Measurements from ENCODE around the gene RAVER2.
"Not testable (repeated sequence)": the region's sequence is repeated elsewhere in the genome, so short reads cannot be mapped to it uniquely, and the experiment has no call there.

The RAVER2 gene

DNA sequence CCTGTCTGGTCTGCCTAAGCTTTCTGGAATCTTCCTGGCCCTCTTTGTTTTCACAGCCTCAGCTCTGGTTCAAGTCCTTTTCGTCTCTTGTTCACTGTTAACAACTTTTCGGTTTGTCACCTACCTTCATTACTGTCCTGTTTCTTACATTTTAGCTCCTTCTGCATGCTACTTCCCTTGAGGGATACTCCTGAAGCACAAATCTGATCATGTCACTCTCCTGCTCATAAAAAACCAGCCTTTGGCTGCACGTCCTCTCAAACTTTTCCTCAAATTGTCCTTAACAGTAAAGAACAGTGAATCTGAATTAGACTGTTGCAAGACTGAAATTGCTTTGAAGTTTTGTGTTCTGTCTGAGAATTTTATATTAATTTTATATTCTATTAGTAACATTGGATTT is 3.3 kb downstream of the RAVER2 start:
- DNase-seq: no peak

- no peak for DNase-seq
Observed at GRCh38 chr1:64748706-64749105, 3.8 kb downstream of the RAVER2 start.

GRCh38 chr1:64750092-64750491 is 5.2 kb downstream of the RAVER2 start:
- no peak for DNase-seq

- DNase-seq: no peak
Observed at GRCh38 chr1:64750875-64751274, 6.0 kb downstream of the RAVER2 start.

GRCh38 chr1:64754173-64754572 is 9.3 kb downstream of the RAVER2 start:
- no peak for DNase-seq

DNA sequence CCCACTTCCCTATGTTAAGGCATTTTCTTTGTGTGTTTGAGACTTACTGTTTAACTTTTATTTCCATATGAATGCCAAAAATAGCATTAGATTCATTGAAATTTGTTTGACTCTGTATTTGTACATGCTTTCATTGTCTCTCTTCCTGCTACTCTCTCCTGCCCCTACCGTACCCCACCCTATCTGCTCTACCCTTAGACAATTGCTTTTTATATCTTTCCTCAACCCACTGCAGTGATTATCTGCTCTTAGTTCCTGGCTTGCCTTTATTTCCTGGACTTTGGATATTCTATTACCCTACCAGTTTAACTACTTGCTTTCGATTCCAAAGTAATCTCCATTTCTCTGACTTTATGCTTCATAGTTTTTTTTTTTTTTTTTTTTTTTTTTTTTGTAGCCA is 10.5 kb downstream of the RAVER2 start:
- no peak for DNase-seq

DNA sequence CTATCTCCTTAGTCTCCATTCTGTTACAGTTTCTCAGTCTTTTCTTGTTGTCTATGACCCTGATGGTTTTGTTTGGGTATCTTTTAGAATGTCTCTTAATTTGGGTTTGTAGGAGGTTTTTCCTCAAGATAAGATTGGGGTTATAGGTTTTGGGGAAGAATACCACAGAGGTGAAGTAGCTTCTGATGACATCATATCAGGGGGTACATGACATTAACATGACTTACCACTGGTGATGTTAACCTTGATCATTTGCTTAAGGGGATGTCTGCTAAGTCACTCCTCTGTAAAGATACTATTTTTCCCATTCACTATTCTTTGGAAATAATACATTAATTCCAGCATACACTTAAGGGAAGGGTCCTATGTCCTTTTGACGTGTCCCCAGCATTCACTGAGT is 11.9 kb downstream of the RAVER2 start:
- DNase-seq: no peak

- no peak for DNase-seq
Observed at GRCh38 chr1:64757213-64757612, 12.3 kb downstream of the RAVER2 start.

DNA sequence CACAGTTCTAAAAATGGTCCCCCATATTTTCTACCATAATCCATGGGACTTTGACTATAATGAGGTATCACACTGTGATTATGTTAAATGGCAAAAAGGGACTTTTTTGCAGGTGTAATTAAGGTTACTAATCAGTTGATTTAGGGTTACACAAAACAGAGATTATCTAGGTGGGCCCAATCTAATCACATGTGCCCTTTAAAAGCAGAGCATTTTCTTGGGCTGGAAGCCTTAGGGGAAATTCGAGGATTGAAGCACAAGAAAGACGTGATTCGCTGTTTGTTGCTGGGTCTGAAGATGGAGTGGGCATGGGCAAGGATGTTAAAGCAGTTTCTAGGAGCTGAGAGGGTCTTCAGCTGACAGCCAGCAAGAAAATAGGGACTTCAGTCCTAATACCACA is 13.4 kb downstream of the RAVER2 start:
- DNase-seq: no peak

- no peak for DNase-seq
Observed at GRCh38 chr1:64759968-64760367, 15.1 kb downstream of the RAVER2 start.

DNA sequence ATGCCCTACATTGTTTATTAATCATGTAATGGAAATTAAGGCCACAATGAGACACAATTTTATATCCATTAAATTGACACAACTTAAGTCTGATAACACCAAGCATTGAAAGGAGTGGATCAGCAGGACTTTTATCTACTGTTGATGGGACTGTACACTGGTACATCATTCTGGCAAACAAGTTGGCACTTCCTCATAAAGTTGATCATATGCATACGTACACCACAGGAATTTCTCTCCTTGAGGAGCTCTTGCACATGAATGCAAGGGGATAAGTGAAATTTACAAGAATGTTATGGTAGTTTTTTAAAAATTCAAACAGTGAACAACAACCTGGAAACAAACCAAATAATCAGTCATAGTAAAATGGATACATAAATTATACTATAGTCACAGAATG is 20.1 kb downstream of the RAVER2 start:
- DNase-seq: no peak

- no peak for DNase-seq
Observed at GRCh38 chr1:64765826-64766225, 21.0 kb downstream of the RAVER2 start.

DNA sequence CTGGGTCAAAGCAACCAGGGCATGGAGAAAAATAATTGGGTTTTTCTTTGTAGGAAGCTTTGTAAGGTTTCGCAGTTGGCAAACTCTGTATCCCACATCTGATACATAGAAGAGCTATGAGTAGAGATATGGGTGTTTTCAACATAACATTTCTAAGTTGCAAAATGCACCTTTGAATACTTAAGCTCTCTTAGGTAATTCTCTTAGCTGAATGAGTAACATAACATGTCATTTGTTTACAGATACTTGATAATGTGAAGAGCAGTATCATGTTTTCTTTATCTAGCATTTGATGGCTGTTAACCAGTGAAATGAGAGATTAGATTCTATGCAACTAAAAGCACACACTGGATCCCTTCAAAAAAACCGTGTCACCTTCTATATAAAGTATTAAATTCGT is 21.6 kb downstream of the RAVER2 start:
- no peak for DNase-seq

GRCh38 chr1:64769482-64769881 is 24.6 kb downstream of the RAVER2 start:
- no peak for DNase-seq

GRCh38 chr1:64769971-64770370 is 25.1 kb downstream of the RAVER2 start:
- no peak for DNase-seq

DNA sequence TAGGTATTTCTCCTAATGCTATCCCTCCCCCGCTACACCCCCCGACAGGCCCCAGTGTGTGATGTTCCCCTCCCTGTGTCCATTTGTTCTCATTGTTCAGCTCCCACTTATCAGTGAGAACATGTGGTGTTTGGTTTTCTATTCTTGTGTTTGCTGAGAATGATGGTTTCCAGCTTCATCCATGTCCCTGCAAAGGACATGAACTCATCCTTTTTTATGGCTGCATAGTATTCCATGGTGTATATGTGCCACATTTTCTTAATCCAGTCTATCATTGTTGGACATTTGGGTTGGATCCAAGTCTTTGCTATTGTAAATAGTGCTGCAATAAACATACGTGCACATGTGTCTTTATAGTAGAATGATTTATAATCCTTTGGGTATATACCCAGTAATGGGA is 28.4 kb downstream of the RAVER2 start:
- not testable (repeated sequence) for DNase-seq

DNA sequence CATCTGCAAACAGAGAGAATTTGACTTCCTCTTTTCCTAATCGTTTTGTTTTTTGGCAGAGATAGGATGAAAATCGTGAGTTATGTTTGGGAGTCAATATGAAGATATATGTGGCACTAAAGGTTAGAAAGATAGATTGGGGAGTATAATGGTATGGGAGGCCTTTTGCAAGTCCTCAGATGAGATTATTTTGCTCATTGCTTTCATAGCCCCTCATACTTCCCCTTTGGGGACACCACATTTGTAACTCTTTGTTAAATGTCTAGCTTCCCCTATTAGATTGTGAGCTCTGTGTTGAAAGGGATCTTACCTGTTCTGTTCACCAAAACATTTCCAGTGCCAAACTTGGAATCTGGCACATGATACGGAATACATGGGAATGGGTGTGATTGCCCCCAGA is 30.2 kb downstream of the RAVER2 start:
- no peak for DNase-seq

- not testable (repeated sequence) for DNase-seq
Observed at GRCh38 chr1:64782044-64782443, 37.2 kb downstream of the RAVER2 start.

DNA sequence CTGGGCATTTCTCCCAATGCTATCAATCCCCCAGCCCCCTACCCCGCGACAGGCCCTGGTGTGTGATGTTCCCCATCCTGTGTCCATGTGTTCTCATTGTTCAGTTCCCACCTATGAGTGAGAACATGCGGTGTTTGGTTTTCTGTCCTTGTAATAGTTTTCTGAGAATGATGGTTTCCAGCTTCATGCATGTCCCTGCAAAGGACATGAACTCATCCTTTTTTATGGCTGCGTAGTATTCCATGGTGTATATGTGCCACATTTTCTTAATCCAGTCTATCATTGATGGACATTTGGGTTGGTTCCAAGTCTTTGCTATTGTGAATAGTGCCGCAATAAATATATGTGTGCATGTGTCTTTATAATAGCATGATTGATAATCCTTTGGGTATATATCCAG is 38.0 kb downstream of the RAVER2 start:
- DNase-seq: not testable (repeated sequence)

GRCh38 chr1:64790832-64791487 is 46.1 kb downstream of the RAVER2 start:
- DNase-seq: no peak

DNA sequence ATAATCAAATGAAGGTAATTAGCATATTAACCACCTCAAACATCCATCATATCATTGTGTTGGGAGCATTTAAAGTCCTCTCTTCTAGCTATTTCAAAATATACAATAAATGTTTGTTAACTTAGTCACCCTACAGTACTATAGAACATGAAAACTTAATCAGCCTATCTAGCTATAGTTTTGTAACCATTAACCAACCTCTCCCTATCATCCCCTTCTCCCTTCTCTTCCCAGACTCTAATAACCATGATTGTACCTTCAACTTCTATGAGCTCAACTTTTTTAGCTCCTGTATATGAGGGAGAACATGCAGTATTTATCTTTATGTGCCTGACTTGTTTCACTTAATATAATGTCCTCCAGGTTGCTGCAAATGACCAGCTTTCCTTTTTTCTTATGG is 54.0 kb downstream of the RAVER2 start:
- DNase-seq: no peak

DNA sequence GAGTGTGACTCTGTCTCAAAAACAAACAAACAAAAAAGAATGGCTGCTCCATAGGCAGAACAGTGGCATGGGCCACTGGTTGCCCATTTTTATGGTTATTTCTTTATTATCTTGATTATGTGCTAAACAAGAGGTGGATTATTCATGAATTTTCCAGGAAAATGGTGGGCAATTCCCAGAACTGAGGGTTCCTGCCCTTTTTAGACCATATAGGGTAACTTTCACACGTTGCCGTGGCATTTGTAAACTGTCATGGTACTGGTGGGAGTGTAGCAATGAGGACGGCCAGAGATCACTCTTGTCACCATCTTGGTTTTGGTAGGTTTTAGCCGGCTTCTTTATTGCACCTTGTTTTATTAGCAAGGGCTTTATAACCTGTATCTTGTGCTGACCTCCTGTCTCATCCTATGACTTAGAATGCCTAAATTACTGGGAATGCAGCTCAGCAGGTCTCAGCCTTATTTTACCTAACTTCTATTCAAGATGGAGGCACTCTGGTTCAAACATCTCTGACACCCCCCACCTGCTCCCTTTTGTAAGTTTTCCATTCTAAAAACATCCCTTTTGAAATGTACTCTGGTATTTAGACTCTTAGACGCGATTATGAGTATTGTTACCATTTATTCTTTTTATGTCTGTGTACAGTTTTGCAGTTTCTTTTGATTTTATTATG is 57.1 kb downstream of the RAVER2 start:
- no peak for DNase-seq

DNA sequence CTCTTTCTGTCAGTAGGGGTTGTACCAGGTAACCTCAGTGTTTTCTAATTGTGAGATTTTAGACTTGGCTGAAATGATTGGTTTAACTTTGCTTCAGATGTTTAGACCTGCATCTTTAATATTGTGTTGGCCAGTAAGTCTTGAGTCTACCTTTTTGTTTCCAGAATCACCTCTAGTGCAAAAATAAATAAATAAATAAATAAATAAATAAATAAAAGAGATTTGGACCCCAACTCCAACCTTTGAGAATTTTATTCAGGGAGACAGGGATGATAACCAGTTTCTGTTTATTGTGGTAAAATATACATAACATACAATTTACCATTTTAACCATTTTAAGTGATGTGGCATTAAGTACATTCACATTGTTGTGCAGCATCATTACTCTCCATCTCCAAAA is 64.4 kb downstream of the RAVER2 start:
- no peak for DNase-seq

DNA sequence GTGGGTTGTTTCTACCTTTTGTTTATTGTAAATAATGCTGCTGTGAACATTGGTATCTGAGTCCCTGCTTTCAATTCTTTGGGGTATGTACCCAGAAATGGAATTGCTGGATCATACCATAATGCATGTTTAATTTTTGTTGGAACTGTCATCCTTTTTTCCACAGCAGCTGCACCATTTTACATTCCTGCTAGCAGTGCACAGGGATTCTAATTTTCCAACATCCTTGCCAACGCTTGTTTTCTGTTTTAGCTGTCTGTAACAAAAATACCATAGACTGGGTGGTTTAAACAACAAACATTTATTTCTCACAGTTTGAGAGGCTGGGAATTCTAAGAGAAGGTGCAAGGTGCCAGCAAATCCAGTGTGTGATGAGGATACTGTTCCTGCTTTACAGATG is 65.1 kb downstream of the RAVER2 start:
- DNase-seq: no peak

- DNase-seq: no peak
Observed at GRCh38 chr1:64811131-64811530, 66.3 kb downstream of the RAVER2 start.

Measured in RPMI8226 (cell line).